Activated T-helper 17 cell treated with anti-CD3 and anti-CD28 coated beads, Interleukin-2, amount 50 U/mL, for 72 hours (primary cell): Measurements from ENCODE around the gene ATP2A2. TPM values are rescaled to one million over a fixed set of nuclear protein-coding genes. Genes with fewer than 3 reads are reported as not detected.

ENCODE experiments used
- ATAC-seq: fragments of 150-1000 bp; cut with Tn5 transposase; replicated peaks from 2 replicates; pipeline ENCODE4 v1.10.0; 2021; ENCODE audit warnings: mild to moderate bottlenecking, moderate library complexity
- H3K27ac Mint-ChIP-seq: one replicate; pipeline ENCODE4 v1.8.0; 2022; ENCODE audit warnings: mixed read lengths
- H3K27me3 Mint-ChIP-seq: one replicate; pipeline ENCODE4 v1.8.0; 2022; ENCODE audit warnings: mixed read lengths
- H3K36me3 Mint-ChIP-seq: one replicate; pipeline ENCODE4 v1.8.0; 2022; ENCODE audit warnings: low read depth, mild to moderate bottlenecking, mixed read lengths
- H3K4me1 Mint-ChIP-seq: one replicate; pipeline ENCODE4 v1.8.0; 2022; ENCODE audit warnings: mixed read lengths
- H3K4me3 Mint-ChIP-seq: one replicate; pipeline ENCODE4 v1.8.0; 2022; ENCODE audit warnings: mild to moderate bottlenecking, mixed read lengths
- H3K9me3 Mint-ChIP-seq: one replicate; pipeline ENCODE4 v1.8.0; 2022; ENCODE audit warnings: mixed read lengths
- total RNA-seq, 2 donors: library from RNA; stranded (reverse); gene quantifications; one replicate each; pipeline ENCODE4 v1.2.3, GENCODE V29; 2022

Gene ATP2A2
- total RNA-seq, 2 donors from 2014 or later: 135 to 261 TPM

GRCh38 chr12:110304061-110304551 is 23.1 kb downstream of the ATP2A2 start:
- Mint-ChIP-seq H3K4me3 (peak overlapping the region; percentile 29), H3K27me3 (no peaks in the 10 kb centered on the region), H3K27ac (peak overlapping the region; percentile 77), H3K36me3 (peaks cover 100% of the 10 kb centered on the region), H3K4me1 (peaks cover 49% of the 10 kb centered on the region), H3K9me3 (no peaks in the 10 kb centered on the region)
- ATAC-seq: no peak

GRCh38 chr12:110307372-110307771 is 26.3 kb downstream of the ATP2A2 start:
- Mint-ChIP-seq H3K27ac (peak overlapping the region; percentile 91), H3K4me3 (peak overlapping the region; percentile 71), H3K36me3 (peaks cover 94% of the 10 kb centered on the region), H3K27me3 (no peaks in the 10 kb centered on the region), H3K4me1 (peaks cover 46% of the 10 kb centered on the region), H3K9me3 (no peaks in the 10 kb centered on the region)
- peak; percentile 89 for ATAC-seq

GRCh38 chr12:110310763-110311162 is 29.7 kb downstream of the ATP2A2 start:
- no peaks in the 10 kb centered on the region for H3K27me3 Mint-ChIP-seq
- H3K4me3 Mint-ChIP-seq: peak overlapping the region; percentile 42
- peak overlapping the region; percentile 82 for H3K27ac Mint-ChIP-seq
- H3K36me3 Mint-ChIP-seq: peaks cover 87% of the 10 kb centered on the region
- H3K4me1 Mint-ChIP-seq: peaks cover 36% of the 10 kb centered on the region
- H3K9me3 Mint-ChIP-seq: no peaks in the 10 kb centered on the region
- no peak for ATAC-seq

DNA sequence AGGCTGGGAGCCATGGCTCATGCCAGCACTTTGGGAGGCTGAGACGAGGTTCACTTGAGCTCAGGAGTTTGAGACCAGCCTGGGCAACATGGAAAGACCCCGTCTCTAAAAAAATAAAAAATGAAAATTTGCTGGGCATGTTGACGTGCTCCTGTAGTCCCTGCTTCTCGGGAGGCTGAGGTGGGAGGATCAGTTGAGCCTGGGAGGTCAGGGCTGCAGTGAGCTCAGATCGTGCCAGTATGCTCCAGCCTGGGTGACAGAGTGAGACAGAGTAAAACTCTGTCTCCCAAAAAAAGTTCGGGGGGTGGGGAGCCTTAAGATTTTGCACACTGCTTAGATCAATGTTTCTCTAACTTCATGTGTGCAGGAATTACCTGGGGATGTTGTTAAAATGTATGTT is 30.9 kb downstream of the ATP2A2 start:
- H3K4me1 Mint-ChIP-seq: peaks cover 41% of the 10 kb centered on the region
- H3K27ac Mint-ChIP-seq: peak overlapping the region; percentile 91
- no peaks in the 10 kb centered on the region for H3K9me3 Mint-ChIP-seq
- H3K27me3 Mint-ChIP-seq: no peaks in the 10 kb centered on the region
- peak overlapping the region; percentile 68 for H3K4me3 Mint-ChIP-seq
- ATAC-seq: no peak
- peaks cover 85% of the 10 kb centered on the region for H3K36me3 Mint-ChIP-seq

DNA sequence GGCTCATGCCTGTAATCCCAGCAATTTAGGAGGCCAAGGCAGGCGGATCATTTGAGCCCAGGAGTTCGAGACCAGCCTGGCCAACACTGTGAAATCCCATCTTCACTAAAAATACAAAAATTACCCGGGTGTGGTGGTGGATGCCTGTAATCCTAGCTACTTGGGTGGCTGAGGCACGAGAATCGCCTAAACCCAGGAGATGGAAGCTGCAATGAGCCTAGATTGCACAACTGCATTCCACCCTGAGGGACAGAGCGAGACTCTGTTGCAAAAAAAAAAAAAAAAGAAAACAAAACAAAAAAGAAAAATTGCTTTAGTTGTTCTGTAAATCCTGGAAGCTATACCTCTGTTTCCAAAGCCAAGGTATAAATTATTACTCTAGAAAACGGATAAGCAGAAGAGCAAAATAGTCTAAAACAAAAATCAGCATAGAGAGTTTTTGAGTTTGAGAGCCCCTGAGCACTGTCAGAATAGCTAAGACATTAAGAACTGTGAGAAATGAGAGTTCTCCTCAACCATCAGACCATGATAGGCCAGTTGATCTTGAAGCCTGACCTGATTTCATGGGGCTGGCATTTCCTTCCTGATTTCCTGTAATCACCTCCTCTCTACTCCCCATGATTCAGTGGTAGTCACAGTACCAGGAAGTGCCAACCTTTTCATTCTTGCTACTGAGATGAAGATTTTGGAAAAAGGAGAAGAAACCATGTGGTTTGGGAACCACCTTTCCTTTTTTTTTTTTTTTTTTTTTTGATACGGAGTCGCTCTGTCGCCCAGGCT is 31.7 kb downstream of the ATP2A2 start:
- Mint-ChIP-seq H3K27me3 (no peaks in the 10 kb centered on the region), H3K4me1 (peaks cover 35% of the 10 kb centered on the region), H3K27ac (peak overlapping the region; percentile 91), H3K4me3 (peak overlapping the region; percentile 68), H3K9me3 (no peaks in the 10 kb centered on the region), H3K36me3 (peaks cover 82% of the 10 kb centered on the region)
- peak; percentile 82 for ATAC-seq

GRCh38 chr12:110314308-110314707 is 33.3 kb downstream of the ATP2A2 start:
- no peaks in the 10 kb centered on the region for H3K27me3 Mint-ChIP-seq
- peaks cover 24% of the 10 kb centered on the region for H3K4me1 Mint-ChIP-seq
- H3K4me3 Mint-ChIP-seq: peak overlapping the region; percentile 68
- ATAC-seq: peak; percentile 72
- no peaks in the 10 kb centered on the region for H3K9me3 Mint-ChIP-seq
- peaks cover 82% of the 10 kb centered on the region for H3K36me3 Mint-ChIP-seq
- peak overlapping the region; percentile 91 for H3K27ac Mint-ChIP-seq

GRCh38 chr12:110316861-110317260 is 35.8 kb downstream of the ATP2A2 start:
- Mint-ChIP-seq H3K4me3 (peak overlapping the region; percentile 47), H3K4me1 (peaks cover 23% of the 10 kb centered on the region), H3K27me3 (no peaks in the 10 kb centered on the region), H3K36me3 (peaks cover 83% of the 10 kb centered on the region), H3K27ac (peak overlapping the region; percentile 81), H3K9me3 (no peaks in the 10 kb centered on the region)
- ATAC-seq: peak; percentile 48

DNA sequence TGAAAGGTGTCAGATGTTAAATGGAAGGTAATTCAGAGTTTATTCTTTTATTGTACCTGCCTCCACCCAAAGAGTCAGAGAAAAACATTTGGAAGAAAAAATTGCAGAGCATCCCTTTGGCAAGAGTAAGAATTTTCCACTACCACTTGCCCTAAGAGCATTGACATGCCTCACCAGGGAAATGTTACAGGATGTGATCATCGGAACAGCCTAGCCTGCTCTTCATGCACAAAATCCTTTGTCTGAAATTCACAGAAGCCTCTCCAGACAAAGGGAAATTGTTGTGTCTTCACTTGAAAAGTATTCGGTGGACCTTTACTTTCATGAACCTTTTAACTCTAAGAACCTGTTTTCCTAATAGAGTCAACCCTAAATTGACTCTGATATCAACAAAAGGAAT is 36.9 kb downstream of the ATP2A2 start:
- Mint-ChIP-seq H3K4me3 (no peak overlapping the region), H3K9me3 (no peaks in the 10 kb centered on the region), H3K27ac (peak overlapping the region; percentile 81), H3K4me1 (peaks cover 18% of the 10 kb centered on the region), H3K27me3 (no peaks in the 10 kb centered on the region), H3K36me3 (peaks cover 83% of the 10 kb centered on the region)
- ATAC-seq: no peak

DNA sequence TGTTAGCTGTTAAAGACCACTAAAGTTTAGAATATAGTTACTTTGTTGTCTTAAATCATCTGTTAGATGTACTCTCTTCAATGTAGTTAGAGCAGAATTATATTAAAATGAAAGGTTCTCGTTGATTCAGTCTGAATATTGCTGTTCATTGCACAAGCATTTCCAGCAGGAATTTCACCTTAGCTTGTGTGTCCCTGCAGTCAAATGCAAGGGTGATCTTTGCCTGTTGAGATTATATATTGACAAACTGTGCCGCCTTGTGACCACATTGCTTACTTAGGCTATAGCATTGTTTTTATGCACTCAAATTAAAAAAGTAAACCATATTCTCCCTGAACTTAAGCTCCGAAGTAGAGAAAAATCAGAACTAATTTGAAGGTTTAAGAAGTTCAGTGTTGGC is 39.5 kb downstream of the ATP2A2 start:
- Mint-ChIP-seq H3K9me3 (no peaks in the 10 kb centered on the region), H3K27me3 (no peaks in the 10 kb centered on the region), H3K36me3 (peaks cover 88% of the 10 kb centered on the region), H3K27ac (peak overlapping the region; percentile 38), H3K4me1 (peaks cover 13% of the 10 kb centered on the region), H3K4me3 (no peak overlapping the region)
- no peak for ATAC-seq

DNA sequence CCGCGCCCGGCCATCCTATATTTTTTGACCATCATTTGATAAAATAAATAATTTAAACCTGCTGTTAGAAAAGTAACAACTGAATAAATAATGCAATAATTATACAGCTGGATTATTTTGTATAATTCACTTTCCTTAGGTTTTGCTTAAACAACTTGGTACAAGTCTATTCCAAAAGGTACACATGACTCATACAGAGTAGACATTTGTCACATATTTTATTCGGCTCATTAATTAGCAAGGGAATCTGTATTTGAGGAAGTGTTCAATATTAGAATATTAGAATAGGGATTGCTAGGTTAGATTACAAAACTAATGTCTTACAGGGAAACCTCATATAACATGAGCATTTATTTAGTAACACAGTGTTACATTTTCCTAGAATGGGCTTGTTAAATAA is 48.7 kb downstream of the ATP2A2 start:
- Mint-ChIP-seq H3K4me3 (no peak overlapping the region), H3K9me3 (no peaks in the 10 kb centered on the region), H3K4me1 (peaks cover 10% of the 10 kb centered on the region), H3K27me3 (no peaks in the 10 kb centered on the region), H3K36me3 (peaks cover 100% of the 10 kb centered on the region), H3K27ac (no peak overlapping the region)
- no peak for ATAC-seq

DNA sequence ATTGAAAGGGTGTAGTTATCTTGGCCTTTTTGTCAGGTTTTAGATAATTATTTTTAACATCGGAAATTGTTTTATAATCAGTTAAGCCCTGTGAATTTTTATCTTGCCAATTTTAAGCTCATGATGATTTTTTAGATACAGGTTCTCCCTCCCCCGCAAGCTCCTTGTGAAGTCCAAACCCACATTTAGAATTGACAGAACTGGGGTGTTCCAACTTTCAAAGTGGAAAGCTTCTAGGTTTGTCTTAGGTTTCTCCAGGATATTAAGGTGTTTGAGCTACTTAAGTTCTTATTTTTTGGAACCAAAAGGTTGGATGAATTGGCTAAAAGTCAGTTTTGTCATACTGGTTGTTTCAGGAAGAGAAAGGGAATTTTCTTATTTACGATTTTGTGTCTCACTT is 49.1 kb downstream of the ATP2A2 start:
- Mint-ChIP-seq H3K4me1 (peaks cover 10% of the 10 kb centered on the region), H3K27ac (peak overlapping the region; percentile 14), H3K4me3 (no peak overlapping the region), H3K9me3 (no peaks in the 10 kb centered on the region), H3K27me3 (no peaks in the 10 kb centered on the region), H3K36me3 (peaks cover 100% of the 10 kb centered on the region)
- no peak for ATAC-seq

- Mint-ChIP-seq H3K36me3 (peaks cover 100% of the 10 kb centered on the region), H3K4me1 (peaks cover 10% of the 10 kb centered on the region), H3K27ac (peak overlapping the region; percentile 14), H3K9me3 (no peaks in the 10 kb centered on the region), H3K27me3 (no peaks in the 10 kb centered on the region), H3K4me3 (no peak overlapping the region)
- no peak for ATAC-seq
Observed at GRCh38 chr12:110330544-110330943, 49.5 kb downstream of the ATP2A2 start.

- Mint-ChIP-seq H3K4me3 (no peak overlapping the region), H3K36me3 (peaks cover 100% of the 10 kb centered on the region), H3K9me3 (no peaks in the 10 kb centered on the region), H3K27me3 (no peaks in the 10 kb centered on the region), H3K27ac (no peak overlapping the region), H3K4me1 (peaks cover 3% of the 10 kb centered on the region)
- no peak for ATAC-seq
Observed at GRCh38 chr12:110333201-110333600, 52.2 kb downstream of the ATP2A2 start.

GRCh38 chr12:110335481-110336045 is 54.5 kb downstream of the ATP2A2 start:
- Mint-ChIP-seq H3K27ac (no peak overlapping the region), H3K27me3 (no peaks in the 10 kb centered on the region), H3K36me3 (peaks cover 100% of the 10 kb centered on the region), H3K4me3 (no peak overlapping the region), H3K4me1 (no peaks in the 10 kb centered on the region), H3K9me3 (no peaks in the 10 kb centered on the region)
- no peak for ATAC-seq
